NCI-H1930 (cell line): ENCODE measurements around the gene SH2D1A.
"Not testable (repeated sequence)": the region's sequence is repeated elsewhere in the genome, so short reads cannot be mapped to it uniquely, and the experiment has no call there.

Experiments
- DNase-seq, 2 experiments: peaks; one replicate each; lab custom pipeline; 2025; lab: John Stamatoyannopoulos, UW

SH2D1A gene

DNA sequence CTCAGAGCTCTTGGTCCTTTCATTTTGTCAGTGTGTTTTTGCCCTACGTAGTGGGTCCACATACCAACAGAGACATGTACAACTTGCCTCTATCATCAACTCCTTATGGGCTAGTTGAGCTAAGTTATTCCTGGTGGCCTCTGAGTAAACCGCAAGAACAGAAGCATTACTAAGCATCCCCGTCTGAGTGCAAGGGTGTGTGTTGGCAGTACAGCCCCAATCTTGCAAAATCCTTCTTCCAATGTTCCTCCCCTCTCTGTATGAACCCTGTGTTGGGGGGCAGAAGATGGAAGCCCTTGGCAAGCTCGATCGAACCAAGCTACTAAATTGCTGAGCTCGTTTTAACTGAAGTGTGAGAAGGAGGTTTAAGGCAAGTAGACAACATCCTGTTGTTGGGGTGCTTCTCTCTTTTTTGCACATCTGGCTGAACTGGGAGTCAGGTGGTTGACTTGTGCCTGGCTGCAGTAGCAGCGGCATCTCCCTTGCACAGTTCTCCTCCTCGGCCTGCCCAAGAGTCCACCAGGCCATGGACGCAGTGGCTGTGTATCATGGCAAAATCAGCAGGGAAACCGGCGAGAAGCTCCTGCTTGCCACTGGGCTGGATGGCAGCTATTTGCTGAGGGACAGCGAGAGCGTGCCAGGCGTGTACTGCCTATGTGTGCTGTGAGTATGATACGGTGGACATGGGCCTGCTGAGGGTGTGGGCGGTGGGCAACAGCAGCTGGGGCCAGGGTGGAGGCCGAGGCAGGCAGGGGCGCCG is at the start of gene SH2D1A:
Gene SH2D1A, plus strand, starts transcription at position 447 of the 760 bp plus-strand sequence. Its CDS starts 80 bp downstream, at position 527.
- DNase-seq, result no peak

DNA sequence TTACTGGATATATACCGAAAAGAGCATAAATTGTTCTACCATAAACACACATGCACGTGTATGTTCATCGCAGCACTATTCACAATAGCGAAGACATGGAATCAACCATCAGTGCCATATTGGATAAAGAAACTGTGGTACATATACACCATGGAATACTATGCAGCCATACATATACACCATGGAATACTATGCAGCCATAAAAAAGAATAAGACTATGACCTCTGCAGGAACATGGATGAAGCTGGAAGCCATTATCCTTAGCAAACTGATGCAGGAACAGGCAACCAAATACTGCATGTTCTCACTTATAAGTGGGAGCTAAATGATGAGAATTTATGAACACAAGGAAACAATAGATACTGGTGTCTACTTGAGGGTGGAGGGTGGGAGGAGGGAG is 47.0 kb upstream of the SH2D1A start:
- DNase-seq, result not testable (repeated sequence)

DNA sequence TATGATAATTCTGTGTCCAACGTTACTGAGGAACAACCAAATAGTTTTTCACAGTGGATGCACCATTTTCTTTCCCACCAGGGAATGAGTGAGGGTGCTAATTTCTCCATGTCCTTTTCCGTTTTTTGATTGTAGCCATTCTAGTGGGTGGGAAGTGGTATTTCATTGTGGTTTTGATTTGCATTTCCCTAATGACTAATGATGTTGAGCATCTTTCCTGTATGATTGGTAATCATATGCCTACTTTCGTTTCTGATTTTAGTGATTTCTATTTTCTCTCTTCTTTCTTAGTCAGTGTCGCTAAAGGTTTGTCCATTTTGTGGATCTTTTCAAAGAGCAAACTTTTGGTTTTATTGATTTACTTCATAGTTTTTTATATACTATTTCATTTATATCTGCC is 46.0 kb upstream of the SH2D1A start:
- no peak for DNase-seq

DNA sequence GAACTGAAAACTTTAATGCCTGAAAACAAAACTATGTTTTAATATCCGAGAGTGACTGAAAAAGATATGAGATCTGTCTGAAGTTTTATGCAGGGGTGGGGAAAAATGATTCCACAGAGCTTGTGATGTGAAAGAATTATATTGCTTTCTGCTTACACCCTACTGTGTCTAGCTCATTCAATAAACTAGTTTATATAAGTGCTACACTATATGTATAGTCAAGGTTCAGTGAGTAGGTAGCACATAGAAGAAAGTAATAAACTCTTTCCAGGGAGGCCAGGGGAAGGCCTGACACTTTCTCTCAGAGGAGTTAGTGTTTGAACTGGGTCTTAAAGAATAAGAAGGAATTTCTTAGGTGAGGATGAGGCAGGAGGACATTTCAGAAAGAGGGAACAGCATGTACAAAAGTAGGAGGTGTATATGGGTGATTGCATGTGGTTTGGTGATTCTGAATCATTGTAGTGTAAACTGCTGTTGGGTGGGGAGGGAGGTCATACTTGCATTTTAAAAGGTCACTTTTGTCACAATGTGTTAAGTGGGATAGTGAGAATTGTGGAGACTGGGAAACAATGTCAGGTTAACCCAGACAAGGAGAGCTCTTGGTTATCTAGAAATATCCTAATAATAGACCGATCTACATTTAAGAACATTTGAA is 39.0 kb upstream of the SH2D1A start:
- DNase-seq, result no peak

DNA sequence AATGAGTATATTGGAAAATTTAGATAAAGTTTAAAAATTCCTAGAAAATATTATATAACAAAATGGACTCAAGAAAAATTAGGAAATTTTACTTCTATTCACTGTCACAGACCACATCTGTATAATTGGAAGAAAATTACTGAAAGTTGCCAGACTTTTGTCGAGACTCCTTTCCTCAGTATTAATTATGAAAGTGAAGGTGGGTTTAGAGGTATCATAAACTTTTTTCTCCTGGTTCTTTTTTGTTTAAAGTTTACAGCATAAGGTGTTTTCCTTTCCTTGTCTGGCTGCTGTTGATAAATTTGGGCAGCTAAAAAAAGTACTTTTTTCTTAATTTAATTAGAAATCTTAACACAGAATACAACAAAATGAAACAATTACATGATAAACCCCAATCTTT is 20.6 kb upstream of the SH2D1A start:
- DNase-seq, result no peak

DNA sequence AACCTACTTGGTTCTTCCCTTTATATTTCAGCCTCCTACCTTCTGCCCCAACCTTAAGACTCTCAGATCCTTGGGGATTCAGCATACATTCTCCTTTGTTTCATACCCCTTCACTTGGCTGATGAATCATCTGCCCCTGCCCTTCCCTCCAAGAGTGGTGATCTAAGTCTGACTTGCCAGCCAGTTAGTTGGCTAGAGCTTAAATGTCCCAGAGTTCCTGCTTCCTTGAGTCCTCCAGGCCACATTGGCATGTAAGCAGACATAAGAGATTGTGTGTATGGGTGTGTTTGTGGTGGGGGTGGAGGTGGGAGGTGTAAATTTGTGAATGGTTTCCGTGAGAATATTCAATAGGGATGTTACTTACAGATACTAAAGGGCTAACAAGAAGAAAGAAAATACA is 17.6 kb upstream of the SH2D1A start:
- no peak for DNase-seq

DNA sequence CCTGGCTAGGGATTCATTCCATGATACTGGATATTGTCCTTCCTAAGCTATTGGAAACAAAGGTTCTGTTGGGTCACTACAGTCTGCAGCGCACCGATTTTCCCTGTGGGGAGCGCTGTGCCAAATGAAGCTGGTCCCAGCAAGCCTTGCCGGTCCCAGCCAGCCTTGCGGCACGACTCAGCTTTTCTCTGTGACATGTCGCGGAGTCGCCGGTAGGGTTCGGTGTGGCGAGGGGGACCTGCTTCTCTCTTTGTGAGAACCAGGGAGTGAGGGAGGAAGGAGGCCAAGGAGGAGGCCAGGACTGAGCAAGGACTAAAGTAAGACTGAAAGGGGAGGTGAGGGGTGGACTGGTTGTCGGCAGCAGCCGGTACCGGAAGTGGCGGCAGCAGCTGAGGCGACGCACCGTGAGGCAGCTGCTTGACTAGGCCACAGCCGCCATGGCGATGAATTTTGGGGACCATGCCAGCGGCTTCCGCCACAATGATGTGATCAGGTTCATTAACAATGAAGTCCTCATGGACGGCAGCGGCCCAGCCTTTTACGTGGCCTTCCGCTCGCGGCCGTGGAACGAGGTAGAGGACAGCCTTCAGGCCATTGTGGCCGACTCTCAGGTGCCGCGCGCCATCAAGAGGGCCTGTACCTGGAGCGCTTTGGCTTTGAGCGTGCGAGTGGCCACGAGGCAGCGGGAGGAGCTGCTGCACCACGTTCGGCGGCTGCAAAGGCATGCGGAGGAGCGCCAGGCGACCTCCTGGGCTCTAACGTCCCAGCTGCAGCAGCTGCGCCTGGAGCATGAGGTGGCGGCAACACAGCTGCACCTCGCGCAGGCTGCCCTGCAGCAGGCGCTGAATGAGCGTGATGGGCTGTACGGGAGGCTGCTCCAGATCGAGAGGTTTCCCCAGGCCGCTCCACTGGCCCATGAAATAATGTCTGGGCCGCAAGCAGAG is 13.6 kb upstream of the SH2D1A start, which contains the start of gene TEX13D:
Gene TEX13D, plus strand, starts transcription at position 180 of the 944 bp plus-strand sequence. Its CDS starts 258 bp downstream, at position 438.
- no peak for DNase-seq

DNA sequence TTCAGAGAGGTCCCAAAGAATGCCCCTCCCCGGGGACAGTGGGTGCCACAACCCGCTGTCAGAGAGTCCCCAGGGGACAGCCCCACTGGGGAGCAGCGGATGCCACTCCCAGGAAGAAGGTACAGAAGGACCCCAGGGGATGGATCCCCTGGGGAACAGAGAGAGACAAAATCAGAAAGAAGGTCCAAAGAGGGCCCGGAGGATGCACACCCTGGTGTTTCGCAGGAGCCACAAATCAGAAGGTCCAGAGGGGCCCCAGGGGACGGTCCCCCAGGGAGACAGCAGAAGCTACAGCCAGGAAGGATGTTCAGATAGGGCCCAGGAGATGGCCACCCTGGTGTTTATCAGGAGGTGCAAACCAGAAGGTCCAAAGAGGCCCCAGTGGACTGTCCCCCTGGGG is 12.5 kb upstream of the SH2D1A start:
- no peak for DNase-seq

DNA sequence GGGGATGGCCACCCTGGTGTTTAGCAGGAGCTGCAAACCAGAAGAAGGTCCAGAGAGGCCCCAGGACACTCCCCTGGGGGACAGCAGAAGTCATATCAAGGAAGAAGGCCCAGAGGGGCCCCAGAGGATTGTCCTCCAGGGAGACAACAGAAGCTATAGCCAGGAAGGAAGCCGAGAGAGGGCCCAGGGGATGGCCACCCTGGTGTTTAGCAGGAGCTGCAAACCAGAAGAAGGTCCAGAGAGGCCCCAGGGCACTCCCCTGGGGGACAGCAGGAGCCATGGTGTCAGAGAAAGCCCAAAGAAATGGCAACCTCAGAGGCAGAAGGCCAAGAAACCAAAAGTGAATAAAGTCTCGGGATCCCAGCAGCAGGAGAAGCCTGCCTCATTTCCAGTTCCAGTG is 11.8 kb upstream of the SH2D1A start:
- DNase-seq, result not testable (repeated sequence)

DNA sequence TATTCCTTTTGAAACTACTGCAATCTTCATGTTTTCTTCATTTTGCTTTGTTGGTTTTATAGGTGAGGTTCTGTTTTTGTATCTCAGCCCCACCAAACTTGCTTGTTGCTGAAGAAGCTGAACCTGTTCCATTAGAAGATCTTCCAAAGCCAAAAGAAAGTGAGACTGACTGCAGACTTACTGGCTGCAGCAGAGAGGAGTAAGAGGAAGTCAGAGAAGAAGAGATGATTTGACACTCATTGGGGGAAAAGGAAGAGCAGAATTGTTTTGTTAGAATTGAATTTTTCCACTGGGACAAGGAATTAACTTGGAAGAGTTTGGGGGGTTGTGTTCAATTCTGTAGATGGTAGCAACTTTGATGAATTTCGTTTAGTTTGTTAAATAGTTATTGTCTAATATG is 10.8 kb upstream of the SH2D1A start:
- no peak for DNase-seq

DNA sequence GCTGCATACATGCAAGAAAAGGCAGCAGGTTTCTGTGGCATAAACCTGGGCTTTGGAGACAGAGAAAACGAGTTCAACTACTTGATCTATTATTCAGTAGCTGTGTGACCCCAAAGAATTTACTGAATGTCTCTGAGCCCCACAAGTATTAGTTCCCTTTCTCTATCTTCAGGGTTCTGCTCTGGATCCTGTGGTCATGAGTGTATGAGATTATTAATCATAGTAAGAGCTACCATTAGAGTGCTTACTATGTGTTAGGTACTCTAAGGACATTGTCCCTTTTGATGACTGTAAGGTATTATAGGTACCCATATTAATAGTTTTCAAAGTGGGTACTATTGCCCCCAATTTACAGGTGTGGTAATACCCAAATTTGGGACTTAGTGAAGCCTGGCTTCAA is 8.4 kb upstream of the SH2D1A start:
- DNase-seq, result no peak

DNA sequence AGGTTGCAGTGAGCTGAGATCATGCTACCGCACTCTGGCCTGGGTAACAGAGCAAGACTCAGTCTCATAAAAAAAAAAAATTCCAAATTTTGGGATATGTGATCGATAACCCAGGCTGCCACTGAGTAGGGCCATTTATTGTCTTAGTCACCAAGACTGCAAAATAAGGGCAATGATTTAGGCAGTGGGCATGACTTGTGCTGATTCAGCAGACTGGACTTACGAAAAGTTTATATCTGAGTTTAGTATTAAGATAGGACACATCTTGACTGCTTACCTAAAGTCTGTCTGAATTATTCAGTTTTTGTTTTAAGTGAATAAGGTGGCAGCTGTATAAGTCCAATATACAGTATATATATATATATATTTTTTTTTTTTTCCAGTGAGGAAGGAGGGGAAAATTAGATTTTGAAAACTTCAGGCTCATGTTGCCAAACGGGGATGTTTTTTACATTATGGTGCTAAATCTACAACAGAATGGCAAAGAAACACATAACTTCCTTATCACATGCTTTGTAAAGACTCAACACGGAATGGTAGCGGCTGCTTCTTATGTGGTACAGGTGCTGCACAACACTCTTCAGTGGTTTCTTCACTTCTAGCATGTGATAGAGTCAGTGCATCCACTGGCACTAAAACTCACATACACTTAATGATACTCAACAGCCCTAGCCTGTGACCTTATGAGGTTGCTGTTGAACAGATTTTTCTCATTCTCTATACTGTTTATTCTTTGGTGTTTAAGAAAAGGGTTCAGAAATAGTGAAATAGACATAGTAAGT is 7.4 kb upstream of the SH2D1A start:
- no peak for DNase-seq

DNA sequence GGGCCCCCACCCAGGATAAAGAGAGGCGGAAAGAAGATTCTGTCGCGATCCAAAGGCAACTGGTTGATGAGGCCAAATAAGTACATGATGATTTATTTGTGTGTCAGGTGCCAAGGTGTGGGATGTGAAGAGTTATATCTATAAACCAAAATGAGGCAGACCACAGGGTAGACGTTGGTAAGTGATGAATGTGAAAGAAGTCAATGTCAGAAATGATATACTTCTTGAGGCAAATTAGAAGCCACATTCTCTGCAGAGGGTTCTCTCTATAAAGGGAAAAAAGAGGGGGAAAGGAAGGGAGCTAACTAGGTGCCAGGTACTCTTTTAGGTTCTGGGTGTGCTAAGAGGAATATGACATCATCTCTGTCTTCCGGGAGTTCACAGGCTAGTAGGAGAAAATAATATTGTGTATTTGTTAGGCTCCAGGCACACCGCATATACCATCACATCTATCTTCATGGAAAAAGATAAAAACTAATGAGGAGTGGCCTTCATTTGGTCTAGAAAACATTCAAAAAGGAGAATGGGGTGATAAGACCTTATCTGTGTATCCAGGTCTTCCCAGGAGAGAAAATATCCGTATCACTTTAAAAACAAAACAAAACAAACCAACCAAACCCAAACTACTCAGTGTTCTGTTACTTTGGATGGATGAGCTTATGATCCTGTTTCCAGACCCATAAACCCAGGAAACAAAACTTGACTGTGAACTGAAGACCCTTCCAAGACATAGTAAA is 4.8 kb upstream of the SH2D1A start:
- no peak for DNase-seq

DNA sequence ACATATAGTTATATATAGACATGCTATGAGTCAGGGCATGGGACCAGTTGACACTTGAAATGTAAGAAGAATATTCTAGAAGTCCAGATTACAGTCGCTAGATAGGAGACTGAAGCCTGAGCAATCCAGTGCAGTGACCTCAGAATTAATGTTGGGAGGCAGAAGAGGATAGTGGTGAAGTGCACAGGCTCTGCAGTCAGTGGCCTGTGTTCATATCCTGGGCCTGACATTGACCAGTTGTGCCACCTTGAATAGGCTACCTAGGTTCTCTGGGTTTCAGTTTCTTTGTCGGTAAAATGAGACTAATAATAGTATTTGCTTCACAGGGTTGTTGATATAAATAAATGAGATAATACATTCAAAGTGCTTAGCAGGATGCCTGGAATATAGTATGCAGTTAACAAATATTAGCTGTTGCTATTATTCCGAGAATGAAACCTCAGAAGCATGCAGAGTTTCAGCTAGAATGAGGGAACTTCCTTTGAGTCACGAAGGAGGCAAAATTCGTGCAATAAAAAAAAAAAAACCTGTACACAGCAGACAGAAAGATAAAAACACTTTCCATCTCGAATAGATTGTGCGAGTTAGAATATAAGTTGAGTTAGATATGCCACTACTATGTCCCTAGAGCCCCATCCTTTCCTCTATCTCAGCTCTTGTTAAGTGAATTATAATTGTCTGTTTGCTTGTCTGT is 4.0 kb upstream of the SH2D1A start:
- no peak for DNase-seq

DNA sequence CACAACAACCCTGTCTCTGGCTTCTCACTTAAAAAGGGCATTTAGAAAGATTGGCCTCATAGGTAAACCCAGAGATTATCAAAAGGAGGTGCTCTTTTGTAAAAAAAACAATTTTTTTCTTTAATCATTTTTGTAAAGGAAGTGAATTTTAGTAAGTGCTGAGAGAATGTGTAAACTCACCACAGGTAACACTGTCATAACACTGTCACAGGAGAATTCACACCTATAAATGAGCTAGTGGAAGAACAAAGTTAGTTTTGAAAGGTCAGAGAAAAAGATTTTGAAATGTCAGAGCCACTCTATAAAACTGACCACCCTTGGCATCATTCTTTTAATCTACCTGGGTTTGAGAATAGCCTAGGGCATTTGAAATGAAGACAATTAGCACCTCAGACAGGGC is 3.3 kb upstream of the SH2D1A start:
- no peak for DNase-seq

DNA sequence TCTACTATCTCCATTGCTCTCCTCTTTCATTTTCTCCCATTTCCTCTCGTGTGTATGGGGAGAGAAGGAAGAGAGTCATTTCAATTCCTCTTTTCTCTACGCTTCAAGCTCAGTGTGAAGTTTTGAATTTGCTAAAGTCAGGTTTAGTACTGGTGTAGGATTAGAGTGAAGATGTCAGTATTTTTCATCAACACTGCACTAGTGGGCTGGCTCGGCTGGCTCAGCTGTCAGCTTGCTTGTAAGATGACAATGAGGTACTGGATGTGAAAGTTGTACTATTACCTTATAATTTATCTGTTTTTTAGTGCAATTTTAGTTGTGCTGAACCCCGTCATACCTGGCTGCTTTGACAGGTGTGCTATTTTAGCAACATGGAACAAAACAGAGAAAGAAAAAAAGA is 2.1 kb upstream of the SH2D1A start:
- DNase-seq, result no peak

DNA sequence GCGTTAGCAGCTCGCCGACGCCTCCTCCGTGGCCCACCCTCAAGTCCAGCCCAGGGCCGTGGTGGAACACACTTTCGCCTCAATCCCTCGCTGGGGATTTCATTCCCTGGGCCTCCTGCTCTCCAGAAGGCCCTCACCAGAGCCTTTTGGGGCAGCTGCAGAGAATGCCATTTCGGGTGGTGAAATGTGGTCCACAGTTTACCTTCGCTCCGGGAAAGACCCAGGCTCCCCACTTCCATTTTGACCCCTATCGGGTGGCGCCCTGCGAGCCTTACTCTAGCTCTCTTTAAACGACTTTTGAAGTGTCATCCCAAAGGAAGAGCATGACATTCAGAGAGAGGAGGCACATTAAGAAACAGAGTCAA is 496 bp downstream of the SH2D1A start:
- DNase-seq, result no peak

DNA sequence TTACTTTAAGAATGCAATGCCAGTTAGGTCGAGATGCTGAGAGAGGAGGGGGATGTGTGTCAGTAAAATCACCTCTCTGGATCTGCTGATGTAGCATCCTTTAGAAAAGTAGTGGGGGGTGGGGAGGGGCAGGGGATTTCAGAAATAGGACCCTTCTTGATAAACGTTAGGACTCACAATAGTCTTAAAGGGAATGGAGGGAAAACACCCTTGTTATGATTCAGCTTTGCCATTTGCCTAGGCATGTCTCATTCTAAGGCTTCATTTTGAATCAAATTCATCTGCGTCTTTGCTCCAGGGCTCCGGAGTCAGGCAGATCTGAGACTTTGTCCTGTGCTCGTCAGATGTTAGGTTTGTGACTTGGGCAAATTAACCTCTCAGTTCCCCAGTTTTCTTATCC is 879 bp downstream of the SH2D1A start:
- no peak for DNase-seq

DNA sequence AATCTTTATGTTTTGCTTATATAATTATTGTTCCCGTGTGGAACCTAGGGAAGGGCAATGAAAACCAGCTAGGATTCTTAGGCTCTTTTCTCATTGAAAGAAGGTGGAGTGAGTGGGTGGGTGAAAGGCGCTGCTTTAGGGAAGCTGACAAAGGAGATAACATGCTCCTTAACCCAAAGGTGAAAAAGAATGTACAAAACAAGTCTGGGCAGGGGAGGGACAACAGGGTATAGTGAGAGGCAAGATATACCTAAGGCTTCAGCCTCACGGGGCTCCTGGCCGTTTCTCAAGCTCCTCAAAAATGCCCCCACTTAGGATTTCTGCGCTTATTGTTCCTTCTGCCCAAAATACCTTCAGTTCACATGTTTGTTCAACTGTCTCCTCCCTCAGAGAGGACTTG is 1.8 kb downstream of the SH2D1A start:
- DNase-seq, result no peak

DNA sequence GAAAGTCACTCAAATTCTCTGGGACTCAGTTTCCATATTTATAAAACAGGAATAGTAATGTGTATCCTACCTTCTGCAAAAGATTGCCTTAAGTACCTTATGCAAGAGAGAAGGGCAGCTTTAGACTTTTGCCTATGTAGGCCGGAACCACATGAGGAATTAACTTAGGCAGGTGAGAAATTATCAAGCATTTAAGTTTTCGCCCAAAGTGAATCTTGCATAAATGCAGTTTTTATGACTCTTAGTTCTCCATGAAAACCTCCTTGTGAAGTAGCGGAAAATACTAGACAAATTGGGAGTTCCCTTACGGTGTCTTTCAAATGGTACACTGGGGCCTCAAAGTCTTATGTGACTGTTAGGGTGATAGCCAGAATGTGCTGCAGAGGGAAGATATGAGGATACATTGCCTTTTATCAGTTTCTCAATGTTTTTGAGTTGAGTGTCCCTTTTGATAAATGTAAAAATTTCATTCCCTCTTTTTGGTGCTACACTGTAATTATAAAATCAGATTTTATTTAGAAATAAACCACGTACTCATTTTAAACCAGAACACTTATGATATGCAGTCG is 2.6 kb downstream of the SH2D1A start:
- no peak for DNase-seq
